CD4-positive, alpha-beta T cell treated with Interleukin-6 for 4 hours (primary cell): ENCODE measurements around the gene CABCOCO1.

Source experiments
- DNase-seq: peaks from one replicate; pipeline ENCODE4 v3.0.0-alpha.2; 2020; ENCODE audit warnings: mixed read lengths

CABCOCO1 gene

GRCh38 chr10:61787170-61787569 is 124.4 kb downstream of the CABCOCO1 start:
- no peak for DNase-seq

GRCh38 chr10:61789031-61789430 is 126.3 kb downstream of the CABCOCO1 start:
- no peak for DNase-seq

- no peak for DNase-seq
Observed at GRCh38 chr10:61791216-61791615, 128.5 kb downstream of the CABCOCO1 start.

- no peak for DNase-seq
Observed at GRCh38 chr10:61792097-61792716, 129.5 kb downstream of the CABCOCO1 start.

- DNase-seq = no peak
Observed at GRCh38 chr10:61792921-61793320, 130.2 kb downstream of the CABCOCO1 start.

- no peak for DNase-seq
Observed at GRCh38 chr10:61793760-61794703, 131.3 kb downstream of the CABCOCO1 start.

- no peak for DNase-seq
Observed at GRCh38 chr10:61795147-61795546, 132.4 kb downstream of the CABCOCO1 start.

- no peak for DNase-seq
Observed at GRCh38 chr10:61795551-61795950, 132.8 kb downstream of the CABCOCO1 start.

- no peak for DNase-seq
Observed at GRCh38 chr10:61796785-61797184, 134.1 kb downstream of the CABCOCO1 start.

- no peak for DNase-seq
Observed at GRCh38 chr10:61797304-61798153, 134.8 kb downstream of the CABCOCO1 start.

- DNase-seq = no peak
Observed at GRCh38 chr10:61798713-61799112, 136.0 kb downstream of the CABCOCO1 start.

GRCh38 chr10:61801484-61801883 is 138.8 kb downstream of the CABCOCO1 start:
- no peak for DNase-seq

- DNase-seq = no peak
Observed at GRCh38 chr10:61803269-61803668, 140.5 kb downstream of the CABCOCO1 start.

GRCh38 chr10:61804414-61804813 is 141.7 kb downstream of the CABCOCO1 start:
- no peak for DNase-seq

- DNase-seq = no peak
Observed at GRCh38 chr10:61805091-61805490, 142.4 kb downstream of the CABCOCO1 start.

- no peak for DNase-seq
Observed at GRCh38 chr10:61810263-61810662, 147.5 kb downstream of the CABCOCO1 start.

- DNase-seq = no peak
Observed at GRCh38 chr10:61812052-61812721, 149.5 kb downstream of the CABCOCO1 start.

GRCh38 chr10:61812920-61813319 is 150.2 kb downstream of the CABCOCO1 start:
- DNase-seq = no peak

- DNase-seq = no peak
Observed at GRCh38 chr10:61814160-61814559, 151.4 kb downstream of the CABCOCO1 start.

GRCh38 chr10:61815496-61815895 is 152.8 kb downstream of the CABCOCO1 start:
- no peak for DNase-seq
